NCI-H460 (cell line): ENCODE data around the gene INF2. TPM values are rescaled to one million over a fixed set of nuclear protein-coding genes. Genes with fewer than 3 reads are reported as not detected.
A peak's percentile ranks its signal among the peaks of the same experiment; 100 is the strongest.

Experiments used
- DNase-seq: peaks from one replicate; pipeline ENCODE4 v3.0.0-alpha.2; 2016; ENCODE audit warnings: low read depth; ENCODE audit errors: extremely low read depth
- total RNA-seq: library from RNA; depleted of rRNA; stranded (reverse); fragments of >200 nt; shearing (Covaris generic); gene quantifications from 2 replicates; pipeline ENCODE4 v1.2.3, GENCODE V29; 2014

INF2 gene
- total RNA-seq, 1 experiment from 2014 or later: 61.3 TPM

DNA sequence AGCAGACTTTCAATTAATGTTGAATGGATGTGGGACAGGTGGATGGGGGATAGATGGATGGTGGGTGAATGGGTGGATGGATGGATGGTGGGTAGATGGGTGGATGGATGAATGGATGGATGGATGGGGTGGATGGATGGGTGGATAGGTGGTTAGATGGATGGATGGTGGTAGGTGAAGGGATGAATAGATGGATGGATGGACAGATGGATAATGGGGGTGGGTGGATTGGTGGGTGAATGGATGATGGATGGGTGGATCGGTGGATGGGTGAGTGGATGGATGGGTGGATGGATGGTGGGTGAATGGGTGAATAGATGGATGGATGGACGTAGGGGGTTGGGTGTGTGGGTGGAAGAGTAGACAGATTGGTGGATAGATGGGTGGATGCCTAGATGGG lies 14.0 kb upstream of the INF2 start:
- no peak for DNase-seq

DNA sequence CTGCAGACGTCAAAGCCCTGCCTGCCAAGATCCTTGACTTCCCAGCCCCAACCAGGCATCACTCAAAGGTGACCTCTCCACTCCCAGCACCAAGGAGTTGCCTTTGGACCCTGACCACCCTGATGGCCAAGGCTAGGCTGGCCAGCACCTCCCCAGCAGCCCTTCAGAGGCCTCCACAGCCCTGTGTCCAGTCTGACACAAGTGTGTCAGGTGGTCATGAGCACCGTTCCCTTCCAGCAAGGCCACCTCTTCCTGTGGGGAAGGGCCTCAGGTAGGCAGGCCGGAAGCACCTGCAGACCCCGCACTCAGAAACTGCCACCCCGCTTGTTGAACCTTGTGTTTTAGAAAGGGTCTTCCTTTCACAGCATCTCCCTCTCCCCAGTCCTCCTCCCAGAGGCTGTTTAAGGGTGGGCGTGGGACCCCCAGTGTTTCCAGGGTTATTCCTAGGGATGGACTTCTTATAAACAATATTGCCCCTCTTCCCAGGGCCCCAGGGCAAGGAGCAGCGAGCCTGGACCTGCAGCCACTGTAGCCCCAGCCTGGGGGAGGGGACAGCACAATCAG lies 13.2 kb upstream of the INF2 start:
- no peak for DNase-seq

DNA sequence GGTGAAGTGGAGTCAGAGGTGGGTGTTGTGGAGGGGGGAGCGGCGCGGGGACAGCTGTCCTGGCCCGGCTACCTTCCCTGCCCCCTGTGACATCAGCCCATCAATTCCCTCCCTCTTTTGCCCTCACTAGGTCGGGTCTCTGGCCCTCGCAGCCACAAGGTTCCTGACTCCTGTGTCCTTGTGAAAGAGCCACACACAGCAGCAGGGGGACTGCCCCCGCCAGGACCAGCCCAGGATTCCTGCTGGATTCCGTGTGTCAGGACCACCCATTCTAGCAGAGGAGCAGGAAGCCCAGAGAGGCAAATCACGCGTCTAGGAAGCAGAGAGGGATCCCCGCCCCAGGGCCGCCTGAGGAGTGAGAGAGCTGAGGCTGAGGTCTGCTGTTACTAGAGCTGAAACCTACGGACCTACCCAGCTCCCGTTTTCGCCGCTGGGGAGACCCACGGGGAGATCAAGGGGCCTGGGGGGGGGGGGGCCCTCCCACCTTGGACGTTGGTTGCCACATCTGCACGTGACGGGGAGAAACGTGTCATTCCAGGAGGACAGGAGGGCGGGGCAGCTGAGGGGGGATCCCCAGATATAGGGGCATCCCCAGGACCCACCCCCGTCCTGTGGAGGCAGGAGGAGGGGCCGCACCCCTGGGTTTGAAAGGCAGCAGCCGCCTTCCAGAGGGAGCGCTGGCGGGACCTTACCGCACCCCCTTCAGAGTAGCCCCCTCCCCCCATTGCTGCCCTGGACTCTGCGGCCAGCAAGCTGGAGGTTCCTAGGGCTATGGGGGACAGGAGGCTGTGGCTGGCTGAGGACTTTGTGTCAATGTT lies 12.5 kb upstream of the INF2 start:
- no peak for DNase-seq

DNA sequence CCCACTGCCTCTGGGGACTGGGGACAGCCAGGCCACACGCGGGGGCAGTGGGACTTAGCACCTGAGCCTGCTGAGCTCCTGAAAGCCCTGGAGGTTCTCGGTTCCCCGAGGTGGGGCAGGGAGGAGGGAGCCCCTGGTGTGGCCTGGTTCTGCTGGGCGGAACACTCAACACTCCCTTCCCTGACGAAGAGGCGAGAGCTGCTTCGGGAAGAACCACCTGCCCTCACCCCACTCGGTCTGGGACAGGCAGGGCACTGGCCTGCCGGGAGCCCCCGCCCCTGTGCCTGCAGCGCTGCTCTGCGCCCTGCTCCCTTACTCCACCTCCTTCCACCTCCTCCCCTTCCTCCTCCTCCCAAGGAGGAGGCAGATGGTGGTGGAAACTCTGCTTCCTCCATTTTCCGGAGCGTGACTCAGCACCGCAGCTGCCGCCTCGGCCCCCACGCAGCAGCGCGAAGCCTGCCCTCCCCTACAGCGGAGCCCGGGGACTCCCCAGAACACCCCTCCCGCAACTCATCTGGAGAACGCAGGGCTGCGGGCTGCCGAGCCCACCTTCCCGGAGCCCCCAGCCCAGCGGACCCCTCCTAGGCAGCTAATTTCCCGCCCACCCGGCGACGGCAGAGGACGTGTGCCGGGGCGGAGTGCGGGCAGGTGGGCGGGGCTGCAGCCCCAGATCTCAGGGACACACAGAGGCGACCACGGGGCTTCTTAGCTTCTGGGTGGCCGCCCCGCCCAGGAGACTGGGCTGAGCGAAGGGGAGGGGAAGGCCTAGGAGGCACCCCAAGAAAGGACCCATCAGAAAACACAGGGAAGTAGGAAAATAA lies 11.7 kb upstream of the INF2 start:
- DNase-seq: peak; percentile 78

DNA sequence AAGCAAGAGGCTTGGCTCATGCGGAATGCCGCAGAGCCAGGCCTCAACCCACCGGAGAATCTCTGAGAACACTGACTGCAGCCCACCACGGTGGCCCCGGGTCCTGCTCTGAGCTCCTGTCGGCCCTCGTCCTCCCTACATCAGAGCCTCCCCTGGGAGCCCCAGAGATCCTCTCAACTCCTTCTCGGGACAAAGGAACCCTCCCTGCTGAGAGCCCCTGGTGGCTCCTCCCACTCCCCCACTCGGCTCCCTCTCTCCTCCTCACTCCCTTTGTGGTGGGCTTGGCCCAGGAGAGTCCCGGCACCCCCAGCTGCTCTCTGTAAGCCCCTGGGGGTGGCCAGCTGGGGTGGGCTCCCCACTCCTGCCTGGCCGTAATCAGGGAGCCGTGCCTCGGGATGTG lies 11.1 kb upstream of the INF2 start:
- no peak for DNase-seq

DNA sequence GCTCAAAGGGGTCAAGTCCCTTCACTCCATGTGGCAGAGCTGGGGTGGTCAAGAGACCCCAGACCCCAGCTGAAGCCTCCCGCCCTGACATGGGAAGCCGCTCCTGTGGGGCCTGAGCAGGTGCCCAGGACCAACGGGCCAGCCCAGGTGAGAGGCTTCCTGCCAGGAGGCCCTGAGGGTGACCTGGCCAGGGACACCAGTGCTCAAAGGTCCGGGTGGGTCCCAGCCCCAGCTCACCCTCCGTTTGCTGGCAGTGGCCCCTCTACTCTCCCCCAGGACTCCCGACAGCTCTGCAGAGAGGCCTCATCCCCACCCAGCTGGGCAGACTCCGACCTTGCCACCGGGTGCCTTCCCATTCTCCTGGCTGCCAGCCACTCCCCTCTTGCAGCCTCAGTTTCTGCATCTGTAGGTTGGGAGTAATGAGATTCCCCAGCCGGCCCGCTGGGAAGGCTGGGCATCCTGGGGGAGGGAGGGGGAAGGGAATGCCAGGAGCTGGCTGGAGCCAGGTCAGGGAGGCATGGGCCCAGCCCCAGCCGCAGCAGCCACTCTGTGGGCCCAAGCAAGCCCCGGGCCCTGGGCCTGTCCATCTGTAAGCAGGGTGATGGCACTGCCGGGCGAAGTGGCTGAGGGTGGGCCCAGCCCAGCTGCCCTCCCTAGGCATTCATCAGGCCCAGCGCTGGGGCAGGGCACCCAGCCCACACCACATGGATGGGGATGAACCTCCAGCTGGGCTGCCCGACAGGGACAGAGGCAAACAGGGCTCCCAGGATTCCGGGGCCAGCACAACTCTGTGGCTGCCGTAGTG lies 10.3 kb upstream of the INF2 start:
- no peak for DNase-seq

DNA sequence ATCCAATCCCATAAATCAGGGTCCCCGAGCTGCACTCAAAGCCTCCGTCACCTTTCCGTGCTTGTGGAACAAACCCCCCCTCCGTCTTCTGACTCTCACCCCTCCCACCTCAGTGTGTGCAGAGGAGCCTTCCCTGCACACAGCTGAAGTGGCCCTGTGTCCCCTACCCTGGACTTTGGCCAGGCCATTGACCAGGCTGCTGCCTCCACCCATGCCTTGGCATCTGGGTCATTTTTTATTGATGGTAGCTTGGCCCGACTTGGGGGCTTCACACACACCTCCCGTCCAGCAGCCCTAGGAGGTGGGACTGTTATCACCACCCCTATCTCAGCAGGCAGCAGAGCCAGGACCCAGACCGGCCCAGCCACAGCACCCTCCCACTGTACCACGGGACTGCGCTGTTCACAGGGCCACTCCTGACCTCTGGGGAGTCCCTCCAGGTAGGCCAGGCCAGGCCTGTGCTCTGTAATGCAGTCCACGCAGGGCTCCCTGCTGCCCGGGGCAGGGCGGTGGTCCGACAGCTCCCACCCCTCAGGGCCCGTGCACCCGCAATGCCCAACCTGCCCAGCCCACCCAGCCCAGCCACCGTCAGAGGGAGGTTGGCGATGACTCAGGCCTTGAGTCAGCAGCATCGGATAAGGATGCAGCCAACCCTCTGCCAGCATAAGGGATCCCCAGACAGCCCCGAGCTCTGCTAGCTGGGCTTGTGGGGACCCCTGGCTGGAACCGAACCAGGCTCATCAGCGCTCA lies 9.2 kb upstream of the INF2 start:
- peak; percentile 78 for DNase-seq

DNA sequence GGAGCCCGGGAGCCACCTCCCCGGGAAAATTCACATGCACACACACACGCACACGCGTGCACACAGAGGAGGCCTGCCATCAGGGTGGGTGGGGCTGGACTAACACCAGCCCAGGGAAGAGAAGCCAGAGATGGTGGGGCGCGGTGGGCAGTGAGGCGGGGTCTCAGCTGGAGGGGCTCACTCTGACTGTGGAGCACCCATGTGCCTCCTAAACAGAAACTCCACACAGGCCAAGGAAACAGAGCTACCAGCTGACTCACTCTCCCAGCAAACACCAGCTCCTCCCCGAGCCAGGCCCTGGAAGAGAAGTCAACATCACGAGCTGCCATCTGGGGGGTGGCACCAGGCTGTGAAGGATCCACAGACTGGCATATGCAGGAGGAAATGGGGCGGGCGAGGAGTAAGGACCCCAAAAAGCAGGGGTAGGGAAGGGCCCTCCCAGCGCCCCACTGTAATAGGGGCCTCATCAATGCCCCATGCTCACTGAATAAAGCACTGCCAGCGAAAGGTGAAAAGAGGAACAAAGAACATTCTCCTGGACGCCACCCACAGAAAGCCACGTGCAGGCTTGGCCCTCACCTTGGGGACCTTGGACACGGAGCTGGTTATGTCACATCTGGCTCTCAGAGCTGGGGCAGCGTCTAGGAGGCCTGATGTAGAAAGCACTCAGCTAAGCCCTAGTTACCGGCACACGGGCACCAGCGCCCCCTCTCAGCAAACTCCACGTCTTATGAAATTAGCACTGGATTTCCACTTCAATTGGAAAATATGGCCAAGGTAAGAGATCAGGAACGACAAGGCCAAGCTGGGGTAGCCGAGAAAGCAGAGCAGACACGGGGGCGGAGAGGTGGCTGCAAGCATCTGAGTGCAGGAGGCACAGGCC lies 8.4 kb upstream of the INF2 start:
- peak; percentile 76 for DNase-seq

DNA sequence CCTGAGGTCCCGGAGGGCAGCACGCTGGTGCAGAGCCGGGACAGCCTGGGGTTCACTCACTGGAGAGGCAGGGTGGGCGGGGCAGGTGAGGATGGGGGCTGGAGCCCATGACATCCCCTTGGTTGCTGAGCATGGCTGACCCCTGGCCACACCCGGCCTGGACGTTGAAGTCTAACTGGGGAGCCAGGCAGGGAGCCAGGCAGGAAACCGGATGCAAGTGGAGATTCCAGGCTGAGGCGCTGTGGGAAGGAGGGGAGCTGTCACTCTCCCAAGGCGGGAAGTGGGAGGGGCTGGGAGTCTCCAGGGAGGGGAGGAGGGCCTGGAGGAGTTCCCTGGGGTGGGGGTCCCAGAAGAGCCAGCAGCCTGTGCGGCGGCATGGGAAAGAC lies 7.7 kb upstream of the INF2 start:
- DNase-seq: peak; percentile 94

DNA sequence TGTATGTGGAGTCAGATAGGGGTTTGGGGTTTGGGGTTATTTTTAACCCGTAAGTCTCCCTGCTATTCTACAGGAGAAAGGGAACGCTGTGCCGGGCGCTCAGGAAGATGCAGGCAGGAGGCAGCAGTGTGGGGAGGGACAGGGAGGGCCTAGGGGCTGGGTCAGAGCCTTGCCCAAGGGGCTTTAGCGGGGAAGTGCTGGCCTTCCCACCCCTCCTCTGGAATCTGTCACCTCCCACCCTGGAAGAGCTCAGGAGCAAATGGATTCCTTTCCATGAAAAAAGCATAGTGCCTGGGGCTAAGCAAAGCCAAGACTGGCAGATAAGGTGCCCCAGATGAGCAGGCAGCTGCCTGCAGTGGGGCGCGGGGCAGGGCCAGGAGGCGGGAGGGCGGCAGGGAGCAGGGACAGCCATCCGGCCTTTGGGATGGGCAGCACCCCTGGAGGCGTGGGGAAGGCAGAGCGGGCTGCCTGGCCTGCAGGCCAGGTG lies 7.3 kb upstream of the INF2 start:
- peak; percentile 85 for DNase-seq

DNA sequence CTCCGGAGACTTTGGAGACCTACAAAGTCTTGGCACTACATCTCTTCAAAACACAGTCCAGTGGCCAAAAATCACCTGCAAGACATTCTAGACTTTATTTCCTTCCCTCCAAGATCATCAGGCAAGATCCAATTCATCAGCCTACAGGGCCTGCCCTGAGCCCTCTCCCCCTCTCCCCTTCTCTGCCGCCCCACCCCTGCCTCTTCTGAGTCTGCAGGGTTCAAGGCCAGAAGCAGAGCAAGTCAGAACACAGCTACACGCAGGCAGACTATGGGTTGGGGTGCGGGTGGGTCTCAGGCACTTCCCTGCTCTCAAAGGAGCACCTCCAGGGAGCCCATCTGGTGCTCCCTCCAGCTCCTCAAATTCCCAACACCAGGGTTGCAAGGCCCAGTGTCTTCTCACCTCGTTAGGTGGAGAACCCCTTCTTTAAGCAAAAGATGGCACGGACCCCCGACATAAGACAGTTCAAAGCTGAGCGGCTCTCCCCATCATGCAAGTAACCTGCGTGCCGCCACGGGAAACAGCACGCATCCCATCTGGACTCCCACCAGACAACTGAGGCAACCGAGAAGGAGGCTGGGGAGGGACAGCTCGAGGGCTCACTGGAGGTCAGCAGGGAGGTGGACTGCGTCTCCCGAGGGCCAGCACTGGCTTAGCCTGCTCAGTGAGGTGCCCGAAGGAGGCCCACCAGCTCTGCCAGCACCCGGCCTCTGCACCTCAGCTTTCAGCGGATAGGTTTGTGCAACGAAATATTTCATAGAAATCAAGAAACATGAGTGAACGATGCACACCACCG lies 5.6 kb upstream of the INF2 start:
- no peak for DNase-seq

DNA sequence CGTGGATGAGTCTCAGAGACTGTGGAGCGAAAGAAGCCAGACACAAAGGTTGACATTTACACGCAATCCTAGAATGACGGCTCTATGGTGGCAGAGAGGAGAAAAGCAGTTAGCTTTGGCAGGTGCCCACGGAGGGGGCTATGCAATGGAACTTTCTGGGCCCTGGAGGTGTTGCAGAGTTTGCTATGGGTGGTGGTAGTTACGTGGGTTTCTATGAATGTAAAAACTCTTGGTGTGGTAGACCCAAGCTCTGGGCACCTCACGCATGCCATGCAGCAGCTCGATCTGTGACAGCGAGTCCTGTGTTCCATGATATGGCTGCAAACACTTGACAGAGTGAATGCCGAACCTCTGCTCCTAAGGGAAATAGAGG lies 5.0 kb upstream of the INF2 start:
- no peak for DNase-seq

DNA sequence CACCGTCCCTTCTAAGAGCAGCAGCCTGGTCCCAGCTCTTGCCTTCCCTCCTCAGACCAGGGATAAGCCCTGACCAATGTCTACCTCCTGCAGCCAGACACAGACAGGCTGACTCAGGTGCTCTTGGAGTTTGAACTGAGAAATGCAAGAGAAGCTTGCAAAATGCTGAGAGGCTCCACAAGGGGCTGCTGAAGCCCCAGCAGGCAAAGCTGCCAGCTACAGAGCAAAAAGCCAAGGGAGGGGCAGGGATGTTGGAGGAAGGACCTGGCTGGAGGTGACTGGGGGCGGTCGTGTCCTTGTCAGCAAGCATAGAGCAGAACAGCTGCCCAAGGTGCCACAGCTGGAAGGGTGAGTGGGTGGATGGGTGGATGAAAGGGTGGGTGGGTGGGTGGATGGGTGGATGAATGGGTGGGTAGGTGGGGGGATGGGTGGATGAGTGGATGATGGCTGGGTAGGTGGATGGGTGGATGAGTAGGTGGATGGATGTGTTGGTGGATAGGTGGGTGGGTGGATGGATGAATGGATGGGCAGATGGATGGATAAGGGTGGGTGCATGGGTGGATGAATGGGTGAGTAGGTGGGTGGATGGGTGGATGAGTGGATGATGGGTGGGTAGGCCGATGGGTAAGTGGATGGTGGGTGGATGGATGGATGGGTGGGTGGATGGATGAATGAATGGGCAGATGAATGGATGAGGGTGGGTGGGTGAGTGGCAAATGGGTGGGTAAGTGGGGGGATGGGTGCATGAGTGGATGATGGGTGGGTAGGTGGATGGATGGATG lies 4.0 kb upstream of the INF2 start:
- DNase-seq: no peak

DNA sequence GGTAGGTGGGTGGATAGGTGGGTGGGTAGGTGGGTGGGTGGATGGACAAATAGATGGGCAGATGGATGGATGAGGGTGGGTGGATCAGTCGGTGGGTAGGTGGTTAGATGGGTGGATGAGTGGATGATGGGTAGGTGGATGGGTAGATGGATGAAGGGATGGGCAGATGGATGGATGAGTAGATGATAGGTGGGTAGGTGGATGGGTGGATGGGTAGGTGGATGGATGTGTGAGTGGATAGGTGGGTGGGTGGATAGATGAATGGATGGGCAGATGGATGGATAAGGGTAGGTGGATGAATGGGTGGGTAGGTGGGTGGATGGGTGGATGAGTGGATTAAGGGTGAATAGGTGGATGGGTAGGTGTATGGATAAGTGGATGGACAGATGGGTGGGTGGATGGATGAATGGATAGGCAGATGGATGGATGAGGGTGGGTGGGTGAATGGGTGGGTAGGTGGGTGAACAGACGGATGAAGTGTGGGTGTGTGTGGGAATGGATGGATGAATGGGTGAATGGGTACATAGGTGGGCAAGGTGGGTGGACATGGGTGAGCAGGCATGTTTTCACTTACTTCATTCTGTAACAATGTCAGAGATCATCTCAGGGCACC lies 3.3 kb upstream of the INF2 start:
- no peak for DNase-seq

DNA sequence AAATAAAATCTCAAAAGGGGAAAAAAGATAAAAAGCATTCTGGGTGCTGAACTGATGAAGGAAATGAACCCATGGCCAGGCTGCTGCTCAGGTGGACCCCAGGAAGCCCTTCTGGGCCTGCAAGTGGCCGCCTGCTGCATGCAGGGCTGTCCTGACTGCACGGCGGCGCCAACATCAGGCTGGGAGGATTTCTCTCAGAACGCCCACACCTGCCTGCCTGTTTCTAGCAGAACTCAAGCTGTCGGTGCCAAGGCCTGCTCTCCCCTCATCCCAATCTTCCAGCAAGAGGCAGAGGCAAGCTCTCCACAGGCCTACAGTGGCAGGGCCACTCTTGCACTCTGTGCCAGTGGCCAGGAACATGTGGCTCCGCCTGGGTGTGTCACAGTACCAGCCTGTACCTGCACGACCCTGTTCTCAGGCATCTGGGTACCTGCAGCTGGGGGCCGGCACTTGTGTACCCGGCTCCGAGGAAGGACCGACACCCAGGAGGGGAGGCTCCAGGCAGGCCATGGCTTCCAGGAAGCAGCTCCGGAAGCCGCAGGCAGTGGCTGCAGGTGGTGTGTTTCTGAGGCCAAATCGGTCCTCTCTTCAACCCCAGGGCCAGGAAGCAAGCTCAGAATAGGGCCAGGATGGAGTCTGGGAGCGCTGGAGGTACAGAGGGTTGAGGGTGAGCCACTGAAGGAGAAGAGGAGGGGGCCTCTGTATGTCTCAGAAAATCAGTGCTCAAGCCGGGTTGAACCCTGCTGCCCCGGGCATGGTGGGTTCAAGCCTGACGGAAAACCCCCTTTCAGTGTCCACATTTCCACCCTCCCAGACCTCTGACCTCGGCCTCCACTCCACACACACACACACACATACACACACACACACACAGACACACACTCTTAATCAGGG lies 2.5 kb upstream of the INF2 start:
- DNase-seq: no peak
